Measurements from ENCODE around the gene CYTH1.

Gene CYTH1, protein sequence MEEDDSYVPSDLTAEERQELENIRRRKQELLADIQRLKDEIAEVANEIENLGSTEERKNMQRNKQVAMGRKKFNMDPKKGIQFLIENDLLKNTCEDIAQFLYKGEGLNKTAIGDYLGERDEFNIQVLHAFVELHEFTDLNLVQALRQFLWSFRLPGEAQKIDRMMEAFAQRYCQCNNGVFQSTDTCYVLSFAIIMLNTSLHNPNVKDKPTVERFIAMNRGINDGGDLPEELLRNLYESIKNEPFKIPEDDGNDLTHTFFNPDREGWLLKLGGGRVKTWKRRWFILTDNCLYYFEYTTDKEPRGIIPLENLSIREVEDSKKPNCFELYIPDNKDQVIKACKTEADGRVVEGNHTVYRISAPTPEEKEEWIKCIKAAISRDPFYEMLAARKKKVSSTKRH

DNA sequence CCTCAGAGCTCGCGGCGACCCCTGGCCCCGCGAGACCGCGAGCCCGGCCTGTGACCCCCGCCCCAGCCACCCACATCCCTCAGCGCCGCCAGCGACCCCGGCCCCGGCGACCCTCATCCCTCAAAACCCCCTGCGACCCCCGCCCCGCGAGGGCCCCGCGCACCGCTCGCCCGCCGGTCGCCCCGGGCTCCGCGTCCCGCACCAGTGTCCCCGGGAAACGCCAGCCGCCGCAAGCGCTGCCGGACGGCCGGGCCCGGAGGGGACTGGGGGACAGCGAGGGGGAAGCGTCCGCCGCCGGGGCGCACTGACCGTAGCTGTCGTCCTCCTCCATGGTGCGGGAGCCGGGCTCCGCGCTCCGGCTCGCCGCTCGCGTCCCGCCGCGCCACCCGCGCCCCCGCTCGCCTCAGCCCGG is at the start of gene CYTH1:
Gene CYTH1 (minus strand): TSS at position 381 of the 412 bp plus-strand sequence. CDS start 50 bp downstream, at position 331.
- no peak for DNase-seq (ENCODE audit: low spot score)

DNA sequence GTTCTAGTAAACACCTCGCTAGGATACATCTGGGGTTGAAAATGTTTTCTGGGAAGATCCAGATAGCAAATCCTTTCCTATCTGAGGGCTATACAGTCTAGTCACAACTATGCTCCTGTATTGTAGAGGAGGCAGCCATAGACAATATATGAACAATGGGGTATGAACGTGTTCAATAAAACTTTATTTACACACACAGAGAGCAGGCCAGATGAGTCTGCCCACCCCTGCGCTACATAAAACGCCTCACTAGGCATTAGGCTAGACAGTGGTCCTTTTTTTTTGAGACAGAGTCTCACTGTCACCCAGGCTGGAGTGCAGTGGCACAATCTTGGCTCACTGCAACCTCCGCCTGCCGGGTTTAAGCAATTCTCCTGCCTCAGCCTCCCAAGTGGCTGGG is 47.4 kb upstream of the CYTH1 start:
- no peak for DNase-seq (ENCODE audit: low spot score)

DNA sequence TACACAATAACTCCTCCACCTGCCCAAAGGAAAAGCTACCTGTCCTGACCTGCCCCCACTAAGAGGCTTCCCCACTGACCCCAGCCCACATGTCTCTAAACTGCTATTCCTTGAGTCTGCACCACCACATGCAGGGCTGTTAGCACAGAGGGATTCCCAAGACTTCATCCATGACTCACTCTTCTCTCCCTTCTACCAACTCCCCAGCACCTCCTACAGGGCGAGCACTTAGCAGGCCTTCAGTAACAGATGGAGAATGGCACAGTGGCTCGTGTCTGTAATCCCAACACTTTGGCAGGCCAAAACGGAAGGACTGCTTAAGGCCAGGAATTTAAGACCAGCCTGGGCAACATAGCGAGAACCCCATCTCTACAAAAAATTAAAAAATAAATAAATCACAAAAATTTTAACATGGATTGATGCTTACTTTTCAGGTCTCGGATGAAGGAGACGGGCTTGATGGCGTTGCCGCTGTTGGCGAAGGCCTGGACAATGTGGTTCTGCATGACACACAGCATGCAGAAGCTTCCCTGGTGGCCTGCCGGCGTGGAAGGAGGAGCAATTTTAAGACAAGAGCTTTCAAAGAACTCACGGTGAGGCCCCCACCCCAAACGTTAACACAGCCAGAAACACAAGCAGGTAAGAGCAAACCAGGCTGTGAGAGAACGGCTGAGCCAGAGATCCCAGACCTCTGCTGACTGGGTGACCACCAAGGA is 46.6 kb upstream of the CYTH1 start:
- no peak for DNase-seq (ENCODE audit: low spot score)

DNA sequence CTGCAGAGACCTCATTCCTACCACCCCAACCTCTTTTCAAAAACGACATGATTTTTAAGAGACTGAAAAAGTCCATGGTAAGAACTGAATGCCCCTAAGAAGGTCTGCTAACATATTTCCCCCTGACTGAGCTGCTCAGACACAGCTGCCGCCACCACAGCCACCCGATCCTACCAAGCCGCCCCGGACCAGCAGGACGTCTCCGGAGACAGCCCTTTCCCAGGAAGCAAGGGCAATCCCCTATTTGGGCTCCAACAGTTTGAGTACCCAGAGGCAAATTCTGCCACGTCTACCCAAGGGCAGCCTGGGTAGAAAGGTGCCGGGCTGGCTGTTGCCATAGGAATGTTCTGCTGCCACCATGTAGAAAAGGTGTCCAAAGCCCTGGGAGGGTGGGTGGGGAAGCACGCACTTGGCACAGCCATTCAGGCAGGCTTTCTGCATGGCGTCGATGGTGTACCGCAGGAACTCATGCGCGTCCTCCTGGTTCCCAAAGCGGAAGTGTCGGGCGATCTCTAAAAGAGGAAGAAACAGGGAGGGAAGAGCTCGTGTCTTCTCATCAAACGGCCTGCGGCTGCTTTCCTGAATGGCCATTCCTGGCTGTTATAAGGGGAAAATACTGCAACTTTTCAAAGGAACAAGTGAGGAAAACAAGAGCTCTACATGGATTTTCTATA is 44.9 kb upstream of the CYTH1 start:
- no peak for DNase-seq (ENCODE audit: low spot score)

DNA sequence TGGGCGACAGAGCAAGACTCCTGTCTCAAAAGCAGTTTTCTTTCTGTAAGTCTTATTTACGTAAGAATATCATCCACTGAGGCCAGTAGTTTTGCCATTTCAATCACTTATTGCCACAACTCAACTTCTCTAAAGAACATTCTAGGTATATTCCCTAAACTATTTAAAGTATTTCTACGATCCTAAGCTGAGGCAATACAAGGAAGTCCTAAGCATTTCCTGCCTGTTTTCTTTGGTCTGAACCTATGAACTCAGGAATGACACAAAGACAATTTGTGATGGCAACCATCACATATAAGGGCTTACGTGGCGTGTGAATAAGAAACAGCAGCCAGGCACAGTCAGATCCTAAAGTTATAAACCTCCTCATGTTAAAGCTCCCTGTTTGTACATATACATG is 44.3 kb upstream of the CYTH1 start:
- no peak for DNase-seq (ENCODE audit: low spot score)

DNA sequence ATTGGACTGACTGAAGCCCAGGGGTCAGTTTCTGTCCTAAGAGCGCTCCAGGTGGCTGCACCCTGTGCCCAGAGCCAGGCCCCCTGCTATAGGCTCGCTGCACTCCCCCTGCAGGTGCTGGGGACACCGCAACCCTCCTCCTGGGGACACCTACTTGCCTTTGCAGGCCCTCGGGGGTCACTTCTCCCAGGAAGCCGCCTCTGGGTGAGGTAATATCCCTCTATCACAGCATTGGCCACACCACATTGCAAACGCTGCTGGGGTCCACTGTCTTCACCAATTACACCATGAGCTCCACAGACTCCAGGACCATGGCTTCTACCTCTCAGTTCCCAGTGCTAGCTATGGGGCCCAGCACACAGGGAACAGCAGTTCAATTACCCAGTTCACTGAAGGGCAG is 43.6 kb upstream of the CYTH1 start:
- DNase-seq (ENCODE audit: low spot score), result no peak

DNA sequence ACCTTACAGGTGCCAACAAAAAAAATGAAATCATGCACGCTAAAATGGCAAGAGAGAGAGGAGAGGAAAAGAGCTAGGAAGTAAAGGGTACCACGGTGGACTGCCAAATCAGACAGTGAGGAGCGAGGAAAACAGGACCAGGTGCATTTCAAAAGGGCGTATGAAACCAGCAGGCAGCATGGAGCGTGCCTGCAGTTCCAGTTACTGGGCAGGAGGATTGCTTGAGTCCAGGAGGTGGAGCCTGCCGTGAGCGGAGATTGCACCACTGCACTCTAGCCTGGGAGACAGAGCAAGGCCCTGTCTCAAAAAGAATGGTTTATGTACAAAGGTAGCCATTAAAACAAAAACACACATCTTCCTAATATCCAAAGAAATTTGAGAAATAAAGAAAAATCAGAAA is 42.2 kb upstream of the CYTH1 start:
- DNase-seq (ENCODE audit: low spot score), result no peak

DNA sequence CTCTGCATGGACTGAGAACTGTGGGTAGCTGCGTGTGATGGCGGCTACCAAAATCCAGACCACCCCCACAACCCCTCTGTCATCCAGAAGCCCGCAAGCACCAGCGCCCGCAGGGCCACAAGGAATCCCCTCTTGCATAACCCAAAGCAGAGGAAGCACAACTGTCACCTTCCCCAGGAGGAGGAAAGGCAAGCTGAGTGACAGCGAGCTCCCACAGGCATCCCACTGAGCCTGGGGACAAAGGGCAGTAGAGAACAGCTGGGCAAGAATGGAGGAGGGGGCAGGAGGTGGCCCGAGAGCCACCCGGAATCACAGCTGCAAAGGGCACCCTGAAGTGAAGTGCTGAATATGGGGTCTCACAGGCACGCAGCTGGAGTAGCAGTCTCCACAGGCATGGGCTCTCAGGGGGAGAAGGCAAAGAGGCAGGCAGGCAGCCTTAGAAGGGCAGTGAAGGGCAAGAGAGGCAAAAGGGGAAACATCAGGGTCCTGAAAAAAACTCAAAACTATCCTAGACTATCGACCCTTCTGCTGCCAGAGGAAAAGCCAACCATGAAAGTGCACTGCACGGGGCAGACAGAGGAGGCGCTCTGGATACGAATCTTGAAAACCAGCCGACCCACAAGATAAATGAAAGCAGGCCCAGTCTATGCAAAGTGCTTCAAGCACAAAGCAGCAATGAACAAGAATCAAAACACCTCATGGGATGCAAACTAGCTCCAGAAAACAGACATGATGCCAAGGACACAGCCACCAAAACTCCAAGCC is 41.4 kb upstream of the CYTH1 start:
- DNase-seq (ENCODE audit: low spot score), result no peak

DNA sequence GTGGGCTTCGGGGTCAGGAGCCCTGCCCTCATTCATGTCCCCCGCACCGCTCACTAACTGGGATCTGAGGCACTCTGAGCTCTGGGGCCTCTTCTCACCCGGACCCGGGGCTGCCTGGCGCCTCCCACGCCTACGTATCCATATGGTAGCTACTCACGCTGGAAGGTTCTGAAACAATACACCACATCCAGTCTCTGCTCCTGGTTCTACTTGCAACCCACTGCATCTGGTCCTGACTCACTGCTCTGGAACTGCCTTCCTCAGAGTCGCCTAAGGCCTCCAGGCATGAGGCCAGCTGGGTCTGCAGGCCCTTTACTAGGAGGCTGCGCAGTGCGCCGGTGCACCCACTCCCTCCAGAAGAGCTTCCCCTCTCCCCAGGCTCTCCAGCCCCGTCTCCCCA is 40.5 kb upstream of the CYTH1 start:
- DNase-seq (ENCODE audit: low spot score), result no peak

DNA sequence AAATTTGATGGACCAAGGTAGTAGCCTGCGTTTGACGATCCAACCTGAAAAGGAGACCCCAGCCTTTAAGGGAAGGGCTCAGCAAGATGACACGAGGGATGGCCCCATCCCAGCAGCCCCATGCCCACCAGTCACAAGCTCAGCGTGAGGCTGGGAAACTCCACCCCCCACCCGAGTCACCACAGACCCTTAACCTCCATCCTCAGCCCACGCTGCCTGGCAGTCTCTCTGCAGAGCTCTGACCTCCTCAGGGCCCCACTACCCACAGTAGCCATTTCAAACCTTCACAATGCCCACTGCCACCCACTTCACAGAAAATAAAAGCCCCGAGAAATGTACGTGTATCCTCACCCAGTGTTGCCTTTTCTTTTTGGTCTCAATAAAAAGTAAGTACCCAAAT is 39.9 kb upstream of the CYTH1 start:
- no peak for DNase-seq (ENCODE audit: low spot score)

DNA sequence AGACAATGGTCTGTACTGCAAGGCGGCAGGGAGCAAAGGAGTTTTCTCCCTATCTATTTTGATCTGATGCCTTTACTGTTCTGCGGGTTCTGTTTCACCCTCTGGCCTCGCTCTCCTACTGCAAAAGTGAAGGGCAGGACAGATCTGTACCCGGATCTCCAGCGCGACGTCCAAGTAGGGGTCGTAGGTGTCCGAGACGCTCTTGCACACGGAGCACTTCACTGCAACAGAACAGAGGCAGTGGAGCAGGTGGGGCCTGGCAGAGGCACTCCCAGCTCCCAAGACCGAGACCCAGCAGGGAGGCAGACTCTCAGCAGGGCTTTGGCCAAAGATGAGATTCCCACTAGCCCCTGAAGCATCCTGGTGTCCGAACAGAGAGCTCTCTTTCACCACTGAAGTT is 38.8 kb upstream of the CYTH1 start:
- DNase-seq (ENCODE audit: low spot score), result no peak

DNA sequence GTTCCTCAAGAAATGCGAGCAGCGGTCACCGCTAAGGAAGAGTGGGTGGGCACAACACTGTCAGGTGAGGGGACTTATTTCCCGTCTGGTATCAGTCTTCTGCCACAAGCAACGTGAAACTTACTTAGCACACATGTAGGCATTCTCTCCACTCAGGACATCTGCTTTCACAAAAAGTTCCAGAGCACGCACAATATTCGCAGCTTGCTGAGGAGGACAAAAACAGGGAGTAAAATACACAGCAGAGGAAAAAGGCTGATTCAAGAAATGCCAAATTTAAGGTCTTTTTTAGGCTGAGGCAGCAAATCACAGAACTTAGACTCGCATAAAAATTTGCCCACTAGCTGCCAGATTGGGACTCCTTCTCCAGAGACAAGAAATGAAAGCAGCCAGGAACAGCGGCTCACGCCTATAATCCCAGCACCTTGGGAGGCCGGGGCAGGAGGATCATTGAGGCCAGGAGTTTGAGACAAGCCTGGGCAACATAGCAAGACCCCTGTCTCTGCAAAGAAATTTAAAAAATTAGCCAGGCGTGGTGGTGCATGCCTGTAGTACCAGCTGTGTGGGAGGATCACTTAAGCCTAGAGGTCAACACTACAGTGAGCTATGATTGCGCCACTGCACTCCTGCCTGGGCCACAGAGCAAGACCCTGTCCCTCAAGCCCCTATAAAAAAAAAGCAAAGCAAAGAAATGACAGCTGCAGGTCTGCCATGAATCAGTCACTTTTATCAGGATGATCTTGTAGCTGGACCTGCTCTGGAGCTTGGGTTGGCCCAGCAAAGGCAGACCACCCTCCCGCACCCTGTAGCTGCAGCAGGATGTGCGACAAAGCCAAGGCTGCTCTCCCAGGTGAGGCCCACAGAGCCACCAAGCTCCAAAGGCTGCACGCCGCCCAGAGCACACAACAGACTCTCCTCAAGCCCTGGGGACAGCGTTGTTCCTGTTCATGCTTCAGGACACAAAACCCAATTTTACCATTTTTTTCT is 38.0 kb upstream of the CYTH1 start:
- DNase-seq (ENCODE audit: low spot score), result no peak

DNA sequence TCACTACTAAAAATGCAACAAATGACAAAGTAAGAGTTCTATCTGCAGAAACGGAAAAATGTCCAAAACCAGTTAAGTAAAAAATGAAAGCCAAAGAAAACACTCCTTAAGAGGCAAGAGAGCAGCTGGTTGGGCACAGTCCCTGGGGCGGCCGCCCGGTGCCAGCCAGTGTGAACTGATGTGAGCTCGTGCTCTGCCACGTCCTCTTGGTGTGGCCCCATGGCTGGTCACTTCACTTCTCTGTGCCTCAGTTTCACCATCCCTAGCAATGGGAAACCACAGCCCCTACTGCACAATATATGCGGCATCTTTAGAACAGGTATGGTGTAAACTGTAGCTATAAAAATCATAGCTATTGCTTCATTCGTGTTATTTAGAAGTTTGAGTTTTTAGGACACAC is 37.3 kb upstream of the CYTH1 start:
- DNase-seq (ENCODE audit: low spot score), result no peak

DNA sequence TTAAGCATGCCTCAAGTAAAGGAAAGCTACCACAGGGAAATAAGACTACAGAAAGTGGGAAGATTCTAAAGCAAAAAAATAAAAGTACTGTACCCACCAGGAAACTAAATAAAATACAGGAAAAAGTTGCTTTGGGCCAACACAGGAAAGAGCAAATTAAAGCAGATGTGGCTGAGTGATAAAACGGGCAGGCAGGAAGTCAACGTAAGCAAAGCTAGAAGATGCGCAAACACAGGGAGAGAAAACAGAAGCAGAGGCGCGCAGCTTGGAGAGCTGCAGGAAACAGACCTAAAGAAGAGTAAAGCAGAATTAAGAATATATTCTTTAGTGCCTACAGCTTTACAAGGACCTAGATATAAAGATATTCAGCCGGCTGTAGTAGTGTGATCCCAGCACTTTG is 36.9 kb upstream of the CYTH1 start:
- no peak for DNase-seq (ENCODE audit: low spot score)

DNA sequence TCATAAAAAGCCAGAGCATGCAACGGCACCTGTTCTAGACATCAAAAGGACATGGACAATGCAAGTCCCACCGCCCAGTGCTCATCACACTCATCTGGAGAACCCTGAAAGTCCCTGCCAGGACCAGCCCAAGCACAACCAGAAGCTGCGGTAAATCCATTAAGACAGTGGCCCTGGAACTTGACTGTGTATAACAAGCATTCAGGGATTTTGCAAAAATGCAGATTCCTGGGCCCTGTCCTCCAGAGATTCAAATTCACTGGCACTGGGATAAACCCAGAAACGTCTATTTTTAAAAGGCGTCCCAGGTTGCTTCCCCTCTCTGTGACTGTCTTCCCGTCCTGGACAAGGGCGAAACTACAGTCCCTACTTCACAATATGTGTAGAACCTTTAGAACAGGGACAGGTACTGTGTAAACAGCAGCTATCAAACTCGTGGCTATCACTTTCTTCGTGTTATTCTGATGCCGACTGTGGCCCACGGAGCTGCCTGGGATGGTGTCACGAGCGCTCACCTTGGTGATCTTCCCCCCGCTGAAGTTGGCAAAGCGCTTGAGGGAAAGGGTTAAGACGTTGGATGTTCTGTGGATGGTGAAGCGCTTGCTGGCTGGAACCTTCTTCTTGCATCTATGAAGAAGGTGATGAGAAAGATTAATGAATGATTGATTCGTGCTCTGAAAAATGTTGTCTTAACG is 36.2 kb upstream of the CYTH1 start:
- DNase-seq (ENCODE audit: low spot score), result no peak

DNA sequence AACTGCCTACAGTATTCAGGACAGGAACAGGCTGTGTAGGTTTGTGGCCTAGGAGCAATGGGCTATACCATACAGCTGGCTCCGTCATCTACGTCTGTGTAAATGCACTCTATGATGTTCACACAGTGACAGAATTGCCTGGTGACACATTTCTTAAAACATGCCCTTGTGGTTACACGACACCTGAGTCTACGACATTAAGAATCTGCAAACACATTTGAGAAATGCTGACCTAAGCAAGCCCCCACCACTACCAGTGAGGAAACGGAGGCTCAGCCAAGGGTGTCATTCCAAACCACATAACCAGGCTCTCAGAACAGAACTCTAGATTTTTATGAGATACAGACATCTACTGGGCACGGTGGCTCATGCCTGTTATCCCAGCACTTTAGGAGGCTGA is 35.0 kb upstream of the CYTH1 start:
- DNase-seq (ENCODE audit: low spot score), result no peak

DNA sequence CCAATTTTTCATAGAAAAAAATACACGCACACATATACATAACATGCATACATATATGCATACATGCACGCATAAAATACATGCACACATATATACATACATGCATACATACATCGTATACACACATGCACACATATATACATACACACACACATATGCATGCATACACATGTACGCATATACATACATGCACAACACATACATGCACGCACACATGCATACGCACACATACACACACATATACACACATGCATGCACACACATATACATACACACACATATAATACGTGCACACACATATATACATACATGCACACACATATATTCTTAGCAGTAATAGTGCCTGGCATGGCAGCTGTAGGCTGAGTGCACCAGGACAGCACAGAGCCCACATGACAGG is 33.6 kb upstream of the CYTH1 start:
- no peak for DNase-seq (ENCODE audit: low spot score)

DNA sequence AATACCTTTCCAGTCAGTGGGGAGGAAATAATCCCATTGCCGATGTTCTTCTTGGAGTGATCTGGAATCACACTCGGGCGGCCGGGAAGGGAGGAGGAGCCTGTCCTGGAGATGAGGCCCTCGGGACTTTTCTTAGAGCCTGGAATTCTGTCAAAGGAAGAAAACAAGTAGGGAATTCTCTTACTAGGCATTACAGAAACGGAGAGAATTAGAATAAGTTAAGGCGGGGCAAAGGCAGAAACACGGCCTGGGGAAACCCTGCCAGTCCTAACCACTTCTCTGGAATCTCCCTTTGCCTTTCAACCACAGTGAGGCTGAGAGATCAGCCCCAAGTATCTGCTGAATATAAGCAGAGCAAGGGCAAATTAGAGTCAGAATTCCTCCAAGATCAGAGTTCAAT is 30.8 kb upstream of the CYTH1 start:
- DNase-seq (ENCODE audit: low spot score), result no peak

DNA sequence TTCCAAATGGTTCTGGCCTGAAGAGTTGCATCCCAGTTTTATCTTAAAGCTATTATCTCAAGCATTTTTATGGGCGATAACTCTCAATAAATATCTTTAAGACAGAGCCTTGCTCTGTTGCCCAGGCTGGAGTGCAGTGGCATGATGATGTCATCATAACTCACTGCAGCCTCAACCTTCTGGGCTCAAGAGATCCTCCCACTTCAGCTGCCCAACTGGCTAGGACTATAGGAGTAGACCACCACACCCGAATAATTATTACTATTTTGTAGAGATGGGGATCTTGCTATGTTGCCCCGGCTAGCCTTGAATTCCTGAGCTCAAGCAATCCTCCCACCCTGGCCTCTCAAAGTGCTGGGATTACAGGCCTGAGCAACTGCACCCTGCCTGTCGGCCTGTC is 26.1 kb upstream of the CYTH1 start:
- no peak for DNase-seq (ENCODE audit: low spot score)

DNA sequence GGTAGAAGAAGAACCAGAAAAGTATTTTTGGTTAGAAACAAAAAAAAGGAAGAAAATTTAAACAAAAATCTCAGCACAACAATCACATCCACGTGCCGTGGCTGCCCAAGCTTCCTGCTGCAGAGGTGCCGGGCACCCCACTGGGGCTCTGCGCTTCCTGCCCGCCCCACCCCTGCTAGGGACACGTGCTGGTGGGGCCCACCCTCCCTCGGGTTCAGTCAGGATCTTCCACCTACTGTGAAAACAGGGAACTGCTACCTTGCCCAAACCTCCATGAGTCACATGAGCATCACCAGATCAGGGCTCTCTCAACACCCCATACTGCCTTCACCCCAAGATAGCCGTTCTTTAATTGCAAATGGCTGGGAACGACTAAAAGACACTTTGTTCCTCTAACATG is 24.4 kb upstream of the CYTH1 start:
- DNase-seq (ENCODE audit: low spot score), result no peak

DNA sequence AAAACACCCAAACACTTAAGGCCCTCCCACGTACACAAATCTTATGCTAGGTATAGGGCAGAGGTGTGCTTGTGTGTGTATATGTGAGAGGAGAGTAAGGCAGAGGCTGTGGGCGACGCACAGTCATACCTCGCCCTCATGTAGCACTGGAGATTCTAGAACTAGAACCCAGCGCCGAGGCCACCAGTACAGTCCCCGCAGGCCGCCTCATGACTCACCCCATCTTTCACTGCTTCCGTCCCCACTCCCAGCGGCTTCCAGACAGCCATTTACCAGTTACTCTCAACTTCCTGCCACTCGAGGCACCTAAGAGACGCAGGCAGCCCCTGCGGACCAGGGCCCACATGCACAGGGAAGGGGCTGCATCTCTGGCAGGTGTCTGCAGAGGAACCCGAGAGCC is 23.2 kb upstream of the CYTH1 start:
- no peak for DNase-seq (ENCODE audit: low spot score)
